Activated B cell treated with CpG ODN at 0.5 μM for 24 hours (primary cell): ENCODE measurements around the gene PKP4. TPM values are rescaled to one million over a fixed set of nuclear protein-coding genes. Genes with fewer than 3 reads are reported as not detected.

Experiments used
- ATAC-seq: fragments of 200-7000 bp; cut with Tn5 transposase; one replicate; pipeline ENCODE4 v1.10.0; 2021; ENCODE audit warnings: low read depth, mild to moderate bottlenecking, moderate library complexity
- CTCF ChIA-PET: fragments of 350-600 bp; sonication (Branson Sonifier 250); formaldehyde crosslinking; loops from one replicate; lab custom pipeline; 2021; ENCODE audit warnings: antibody characterized with exemption; lab: Charles Lee
- POLR2A ChIA-PET: fragments of 350-600 bp; sonication (Branson Sonifier 250); formaldehyde crosslinking; loops from one replicate; lab custom pipeline; 2021; ENCODE audit warnings: antibody characterized with exemption; lab: Charles Lee
- DNase-seq: peaks from one replicate; pipeline ENCODE4 v3.0.0; 2022
- H3K27ac Mint-ChIP-seq: one replicate; pipeline ENCODE4 v1.8.0; 2020; ENCODE audit warnings: mixed read lengths
- H3K27me3 Mint-ChIP-seq: one replicate; pipeline ENCODE4 v1.8.0; 2021; ENCODE audit warnings: mixed read lengths
- H3K36me3 Mint-ChIP-seq: one replicate; pipeline ENCODE4 v1.8.0; 2021; ENCODE audit warnings: low read depth, mixed read lengths
- H3K4me1 Mint-ChIP-seq: one replicate; pipeline ENCODE4 v1.8.0; 2021; ENCODE audit warnings: mixed read lengths
- H3K4me3 Mint-ChIP-seq: one replicate; pipeline ENCODE4 v1.8.0; 2020; ENCODE audit warnings: mild to moderate bottlenecking, mixed read lengths
- H3K9me3 Mint-ChIP-seq: one replicate; pipeline ENCODE4 v1.8.0; 2020; ENCODE audit warnings: mixed read lengths
- CTCF ChIP-seq: fragments of 200-600 bp; IDR thresholded peaks from one replicate; pipeline ENCODE4 v1.8.0; 2022; ENCODE audit warnings: antibody characterized with exemption, mild to moderate bottlenecking
- intact Hi-C: fragments of 100-400 bp; cut with micrococcal nuclease; formaldehyde crosslinking; loops from one replicate; pipeline ENCODE4 v1.15.1; 2024
- total RNA-seq: library from RNA; stranded (reverse); gene quantifications from 2 replicates; pipeline ENCODE4 v1.2.3, GENCODE V29; 2022

PKP4 gene
- total RNA-seq, 1 donor from 2014 or later: 6.5 TPM

DNA sequence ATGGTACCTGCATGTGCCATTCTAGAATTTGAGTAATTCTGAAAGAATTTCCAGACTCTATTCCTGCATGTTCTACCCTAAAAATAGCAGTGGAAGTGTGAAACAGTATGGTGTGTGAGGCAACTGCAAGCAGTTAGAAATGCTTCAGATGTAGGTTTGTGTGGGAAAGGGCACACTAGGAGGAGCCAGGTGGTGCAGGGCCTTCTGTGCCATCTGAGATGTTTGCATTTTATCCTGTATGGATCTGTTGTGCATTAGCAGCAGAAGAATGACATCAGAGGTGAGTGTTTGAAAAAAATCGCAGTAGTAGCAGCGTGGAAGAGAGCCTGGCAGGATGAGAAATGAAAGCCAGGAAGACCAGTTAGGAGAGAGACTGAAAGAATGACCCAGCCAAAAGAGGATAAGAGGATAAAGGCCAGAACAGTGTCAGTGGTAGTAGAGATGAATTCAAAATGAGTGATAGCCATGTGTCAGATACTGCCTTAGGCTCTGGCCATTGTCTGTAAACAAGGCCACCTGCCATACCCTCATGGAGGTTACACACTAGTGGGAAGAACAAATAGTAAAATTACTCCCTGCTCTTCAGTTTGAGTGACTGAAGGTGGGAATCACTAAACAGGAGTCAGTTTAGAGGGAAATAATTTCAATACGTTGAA, 142.2 kb downstream of the PKP4 start:
- no peaks in the 10 kb centered on the region for H3K27me3 Mint-ChIP-seq
- ATAC-seq (no peak), DNase-seq (no peak)
- intact Hi-C loops: no loop called here
- TF ChIP-seq CTCF: no peak
- no peaks in the 10 kb centered on the region for H3K9me3 Mint-ChIP-seq
- ChIA-PET CTCF (no interaction called here), POLR2A (no interaction called here)
- H3K4me1 Mint-ChIP-seq: no peaks in the 10 kb centered on the region
- H3K27ac Mint-ChIP-seq: no peak overlapping the region
- H3K36me3 Mint-ChIP-seq: no peaks in the 10 kb centered on the region
- no peak overlapping the region for H3K4me3 Mint-ChIP-seq

GRCh38 chr2:158599609-158600008, 142.9 kb downstream of the PKP4 start:
- CTCF ChIA-PET: no interaction called here

DNA sequence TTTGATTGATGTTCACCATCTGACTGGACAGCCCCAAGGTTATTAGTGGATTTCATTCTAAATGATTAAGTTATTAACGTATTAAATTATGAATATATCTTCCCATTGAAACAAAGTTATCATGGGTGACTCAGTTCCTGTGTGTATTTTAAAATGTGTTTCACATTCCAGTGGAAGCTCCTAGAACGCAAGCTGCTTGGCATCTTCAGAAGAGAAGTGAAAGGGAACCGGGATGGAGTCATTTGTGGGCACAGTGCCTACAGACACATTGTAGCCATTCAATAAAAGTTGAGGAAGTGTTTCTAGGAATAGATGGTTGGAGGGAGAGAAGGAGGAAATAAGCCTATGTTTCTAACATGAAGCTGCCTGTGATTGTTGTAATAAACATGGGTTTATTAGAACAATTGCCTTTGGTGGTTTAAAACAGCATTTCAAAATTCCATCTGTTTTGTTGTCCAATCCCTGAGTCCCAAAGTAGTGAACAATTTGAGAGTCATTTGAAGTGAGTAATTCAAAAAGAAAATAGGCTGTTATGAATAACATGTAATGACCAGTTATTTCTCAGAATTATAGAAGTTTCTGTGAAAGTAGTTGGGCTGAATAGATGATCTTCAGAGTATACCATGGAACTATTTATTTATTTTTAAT, 143.5 kb downstream of the PKP4 start:
- ATAC-seq: no peak
- no peak for DNase-seq
- no peak for TF ChIP-seq CTCF
- Mint-ChIP-seq H3K27me3 (no peaks in the 10 kb centered on the region), H3K4me1 (no peaks in the 10 kb centered on the region), H3K36me3 (no peaks in the 10 kb centered on the region), H3K9me3 (no peaks in the 10 kb centered on the region), H3K4me3 (no peak overlapping the region), H3K27ac (no peak overlapping the region)
- ChIA-PET CTCF (no interaction called here), POLR2A (no interaction called here)
- intact Hi-C loops: no loop called here

More at GRCh38 chr2:158599609-158600008, 142.9 kb downstream of the PKP4 start:
- Mint-ChIP-seq H3K4me3 (no peak overlapping the region), H3K27ac (no peak overlapping the region), H3K4me1 (no peaks in the 10 kb centered on the region), H3K36me3 (no peaks in the 10 kb centered on the region), H3K27me3 (no peaks in the 10 kb centered on the region), H3K9me3 (no peaks in the 10 kb centered on the region)
- no peak for DNase-seq
- ATAC-seq: no peak
- intact Hi-C loops: no loop called here
- TF ChIP-seq CTCF: no peak
- POLR2A ChIA-PET: no interaction called here

DNA sequence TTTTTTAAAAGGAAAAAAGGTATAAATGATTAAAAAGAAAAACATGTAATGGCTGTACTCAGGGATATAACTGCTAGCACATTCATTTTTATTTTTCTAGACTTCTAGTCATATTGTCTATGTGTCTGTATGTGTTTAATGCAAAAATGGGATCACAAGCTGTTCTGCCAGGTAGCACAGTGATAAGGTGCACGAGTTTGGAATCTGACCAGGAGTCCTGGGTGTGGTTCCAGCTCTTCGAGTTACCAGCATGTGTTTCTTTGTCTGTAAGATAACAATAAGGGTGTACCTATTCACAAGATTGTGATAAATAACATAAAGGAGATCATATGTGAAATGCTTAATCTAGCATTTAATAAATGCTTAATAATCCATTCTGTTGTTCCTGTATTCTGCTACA, 145.3 kb downstream of the PKP4 start:
- H3K4me1 Mint-ChIP-seq: no peaks in the 10 kb centered on the region
- no peaks in the 10 kb centered on the region for H3K27me3 Mint-ChIP-seq
- DNase-seq (no peak), ATAC-seq (no peak)
- ChIA-PET CTCF (no interaction called here), POLR2A (no interaction called here)
- no peak overlapping the region for H3K4me3 Mint-ChIP-seq
- no peaks in the 10 kb centered on the region for H3K9me3 Mint-ChIP-seq
- intact Hi-C loops: no loop called here
- no peaks in the 10 kb centered on the region for H3K36me3 Mint-ChIP-seq
- H3K27ac Mint-ChIP-seq: no peak overlapping the region
- no peak for TF ChIP-seq CTCF

DNA sequence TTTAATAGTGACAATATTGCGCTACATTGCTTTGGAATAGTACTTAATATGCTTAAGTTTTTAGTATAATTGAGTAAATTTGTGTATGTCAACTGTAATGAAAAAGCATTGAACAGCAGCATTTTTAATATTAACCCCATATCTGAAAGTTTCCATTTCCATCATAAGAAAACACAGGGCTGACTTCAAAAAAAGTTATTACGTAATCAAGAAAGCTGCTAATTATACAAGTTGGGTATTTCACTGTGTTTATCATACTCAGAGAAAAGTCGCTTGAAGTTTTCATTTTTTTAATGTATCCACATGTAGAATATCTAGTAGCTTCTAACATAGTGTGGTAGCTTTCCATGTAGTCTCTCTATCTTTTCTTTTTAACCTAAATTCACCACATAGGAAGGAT, 146.5 kb downstream of the PKP4 start:
- Mint-ChIP-seq H3K36me3 (no peaks in the 10 kb centered on the region), H3K27me3 (no peaks in the 10 kb centered on the region), H3K4me3 (no peak overlapping the region), H3K27ac (no peak overlapping the region), H3K9me3 (no peaks in the 10 kb centered on the region), H3K4me1 (no peaks in the 10 kb centered on the region)
- POLR2A ChIA-PET: no interaction called here
- no peak for TF ChIP-seq CTCF
- no peak for DNase-seq
- no peak for ATAC-seq
- intact Hi-C loops: no loop called here
- CTCF ChIA-PET: no interaction called here
